DND-41 (cell line): ENCODE data around the gene BICC1.

Experiments used
- ATAC-seq: fragments of 200-7000 bp; cut with Tn5 transposase; 3 replicates; pipeline ENCODE4 v1.9.1; 2021; ENCODE audit warnings: low read depth; ENCODE audit not compliant: insufficient read depth
- DNase-seq: peaks from one replicate; pipeline ENCODE4 v3.0.0-alpha.2; 2020
- H2AFZ ChIP-seq: 2 replicates; pipeline ENCODE4 v1.6.0; 2012; ENCODE audit warnings: low read depth, low read length
- H3K27ac ChIP-seq: 2 replicates; pipeline ENCODE4 v1.5.1; 2012; ENCODE audit warnings: low read length, inconsistent platforms
- H3K27me3 ChIP-seq: fragments of 200-600 bp; sonication (generic); 2 replicates; pipeline ENCODE4 v1.6.0; 2012; ENCODE audit warnings: low read length, mild to moderate bottlenecking, inconsistent platforms; ENCODE audit not compliant: insufficient read depth, poor library complexity
- H3K36me3 ChIP-seq: 2 replicates; pipeline ENCODE4 v1.5.1; 2012; ENCODE audit warnings: low read length, inconsistent platforms; ENCODE audit not compliant: insufficient read depth
- H3K4me1 ChIP-seq: 2 replicates; pipeline ENCODE4 v1.5.1; 2012; ENCODE audit warnings: mild to moderate bottlenecking, low read length; ENCODE audit not compliant: insufficient read depth
- H3K4me2 ChIP-seq: 2 replicates; pipeline ENCODE4 v1.6.0; 2012; ENCODE audit warnings: mild to moderate bottlenecking, moderate library complexity, low read length, inconsistent platforms; ENCODE audit not compliant: insufficient read depth
- H3K4me3 ChIP-seq, 2 experiments: fragments of 200-600 bp in 1 of 2; shearing (Covaris generic) in 1 of 2; 2 replicates each; pipeline ENCODE4 v1.5.1; 2012 to 2016; ENCODE audit warnings: inconsistent platforms in 2 of 2, low read length in 2 of 2, mild to moderate bottlenecking in 2 of 2, low read depth in 1 of 2, moderate library complexity in 1 of 2
- H3K79me2 ChIP-seq: 2 replicates; pipeline ENCODE4 v1.6.0; 2012; ENCODE audit warnings: low read length, inconsistent platforms; ENCODE audit not compliant: insufficient read depth
- H3K9ac ChIP-seq: 2 replicates; pipeline ENCODE4 v1.6.0; 2012; ENCODE audit warnings: low read depth, mild to moderate bottlenecking, inconsistent platforms, low read length, moderate library complexity
- H3K9me3 ChIP-seq: 2 replicates; pipeline ENCODE4 v1.5.1; 2012; ENCODE audit warnings: low read length, moderate library complexity, mild to moderate bottlenecking, inconsistent platforms; ENCODE audit not compliant: insufficient read depth, severe bottlenecking
- H4K20me1 ChIP-seq: 2 replicates; pipeline ENCODE4 v1.6.0; 2012; ENCODE audit warnings: low read length; ENCODE audit not compliant: insufficient read depth
- CTCF ChIP-seq: IDR thresholded peaks from 2 replicates; pipeline ENCODE4 v1.5.1; 2012; ENCODE audit warnings: borderline replicate concordance, low read length, moderate library complexity, mild to moderate bottlenecking; ENCODE audit not compliant: poor library complexity, severe bottlenecking; ENCODE audit errors: extremely low read depth
- EZH2 ChIP-seq: IDR thresholded peaks from 3 replicates; pipeline ENCODE4 v1.6.1; 2012; ENCODE audit warnings: borderline replicate concordance, low read depth, mild to moderate bottlenecking, moderate library complexity, low read length, inconsistent platforms; ENCODE audit not compliant: severe bottlenecking

The BICC1 gene

GRCh38 chr10:58712141-58712540 is 199.5 kb downstream of the BICC1 start:
- Histone ChIP-seq H3K79me2 (no peaks in the 10 kb centered on the region), H3K27me3 (no peaks in the 10 kb centered on the region), H3K4me2 (no peak overlapping the region), H3K4me3 (no peak overlapping the region), H3K4me1 (no peaks in the 10 kb centered on the region), H3K9me3 (no peaks in the 10 kb centered on the region), H4K20me1 (no peaks in the 10 kb centered on the region), H3K36me3 (no peaks in the 10 kb centered on the region), H2AFZ (no peak overlapping the region), H3K9ac (no peak overlapping the region), H3K27ac (no peak overlapping the region)
- no peak for TF ChIP-seq EZH2
- no peak for TF ChIP-seq CTCF
- DNase-seq (no peak), ATAC-seq (no peak)

- DNase-seq (no peak), ATAC-seq (no peak)
- Histone ChIP-seq H3K36me3 (no peaks in the 10 kb centered on the region), H3K27ac (no peak overlapping the region), H3K4me3 (no peak overlapping the region), H4K20me1 (no peaks in the 10 kb centered on the region), H3K4me2 (no peak overlapping the region), H2AFZ (no peak overlapping the region), H3K27me3 (no peaks in the 10 kb centered on the region), H3K79me2 (no peaks in the 10 kb centered on the region), H3K9me3 (no peaks in the 10 kb centered on the region), H3K9ac (no peak overlapping the region), H3K4me1 (no peaks in the 10 kb centered on the region)
- TF ChIP-seq EZH2 (no peak), CTCF (no peak)
Observed at GRCh38 chr10:58712982-58713381, 200.3 kb downstream of the BICC1 start.

- ATAC-seq (no peak), DNase-seq (no peak)
- H3K9me3 ChIP-seq = no peaks in the 10 kb centered on the region
- H4K20me1 ChIP-seq = no peaks in the 10 kb centered on the region
- H3K27ac ChIP-seq = no peak overlapping the region
- TF ChIP-seq CTCF (no peak), EZH2 (no peak)
- H3K4me1 ChIP-seq = no peaks in the 10 kb centered on the region
- H3K27me3 ChIP-seq = no peaks in the 10 kb centered on the region
- no peak overlapping the region for H3K9ac ChIP-seq
- no peak overlapping the region for H2AFZ ChIP-seq
- H3K4me3 ChIP-seq = no peak overlapping the region
- no peak overlapping the region for H3K4me2 ChIP-seq
- H3K79me2 ChIP-seq = no peaks in the 10 kb centered on the region
- no peaks in the 10 kb centered on the region for H3K36me3 ChIP-seq
Observed at GRCh38 chr10:58714409-58714808, 201.7 kb downstream of the BICC1 start.

GRCh38 chr10:58715061-58715460 is 202.4 kb downstream of the BICC1 start:
- Histone ChIP-seq H2AFZ (no peak overlapping the region), H3K27me3 (no peaks in the 10 kb centered on the region), H3K9me3 (no peaks in the 10 kb centered on the region), H3K4me2 (no peak overlapping the region), H3K79me2 (no peaks in the 10 kb centered on the region), H4K20me1 (no peaks in the 10 kb centered on the region), H3K4me1 (no peaks in the 10 kb centered on the region), H3K9ac (no peak overlapping the region), H3K36me3 (no peaks in the 10 kb centered on the region), H3K4me3 (no peak overlapping the region), H3K27ac (no peak overlapping the region)
- no peak for ATAC-seq
- TF ChIP-seq EZH2 (no peak), CTCF (no peak)
- no peak for DNase-seq
